ENCODE data around the gene UBE2L3. TPM values are rescaled to one million over a fixed set of nuclear protein-coding genes. Genes with fewer than 3 reads are reported as not detected.

The UBE2L3 gene
- total RNA-seq, 1 donor from 2014 or later, result 45.1 TPM

GRCh38 chr22:21582801-21583740 lies 15.6 kb downstream of the UBE2L3 start:
- Mint-ChIP-seq H3K4me3 (no peak overlapping the region), H3K27me3 (ENCODE audit: low read depth) (no peaks in the 10 kb centered on the region), H3K27ac (peak overlapping the region; percentile 60), H3K4me1 (peaks cover 9% of the 10 kb centered on the region), H3K36me3 (peaks cover 8% of the 10 kb centered on the region), H3K9me3 (no peaks in the 10 kb centered on the region)
- no peak for TF ChIP-seq CTCF (IDR thresholded peaks at IDR 0.05; ENCODE audit: unreplicated experiment)
- no peak for DNase-seq (ENCODE audit: low spot score in 2 of 2, unreplicated experiment in 2 of 2)

- Mint-ChIP-seq H3K27ac (peak overlapping the region; percentile 23), H3K4me1 (peaks cover 11% of the 10 kb centered on the region), H3K36me3 (peaks cover 9% of the 10 kb centered on the region), H3K4me3 (no peak overlapping the region), H3K27me3 (ENCODE audit: low read depth) (no peaks in the 10 kb centered on the region), H3K9me3 (no peaks in the 10 kb centered on the region)
- no peak for TF ChIP-seq CTCF (IDR thresholded peaks at IDR 0.05; ENCODE audit: unreplicated experiment)
- no peak for DNase-seq (ENCODE audit: low spot score in 2 of 2, unreplicated experiment in 2 of 2)
Observed at GRCh38 chr22:21585389-21585788, 17.9 kb downstream of the UBE2L3 start.

- H3K9me3 Mint-ChIP-seq, result no peaks in the 10 kb centered on the region
- no peak overlapping the region for H3K4me3 Mint-ChIP-seq
- DNase-seq (ENCODE audit: low spot score in 2 of 2, unreplicated experiment in 2 of 2), result no peak
- no peak for TF ChIP-seq CTCF (IDR thresholded peaks at IDR 0.05; ENCODE audit: unreplicated experiment)
- H3K36me3 Mint-ChIP-seq, result peaks cover 9% of the 10 kb centered on the region
- no peaks in the 10 kb centered on the region for H3K27me3 Mint-ChIP-seq (ENCODE audit: low read depth)
- H3K4me1 Mint-ChIP-seq, result peaks cover 14% of the 10 kb centered on the region
- peak overlapping the region; percentile 69 for H3K27ac Mint-ChIP-seq
Observed at GRCh38 chr22:21587803-21588611, 20.5 kb downstream of the UBE2L3 start.

- H3K9me3 Mint-ChIP-seq, result no peaks in the 10 kb centered on the region
- peaks cover 22% of the 10 kb centered on the region for H3K36me3 Mint-ChIP-seq
- H3K27me3 Mint-ChIP-seq (ENCODE audit: low read depth), result no peaks in the 10 kb centered on the region
- peaks cover 13% of the 10 kb centered on the region for H3K4me1 Mint-ChIP-seq
- H3K4me3 Mint-ChIP-seq, result no peak overlapping the region
- DNase-seq (ENCODE audit: low spot score in 2 of 2, unreplicated experiment in 2 of 2), result no peak
- no peak overlapping the region for H3K27ac Mint-ChIP-seq
- TF ChIP-seq CTCF (IDR thresholded peaks at IDR 0.05; ENCODE audit: unreplicated experiment), result no peak
Observed at GRCh38 chr22:21589396-21589795, 21.9 kb downstream of the UBE2L3 start.

GRCh38 chr22:21590809-21591641 lies 23.5 kb downstream of the UBE2L3 start:
- Mint-ChIP-seq H3K36me3 (peaks cover 27% of the 10 kb centered on the region), H3K4me3 (no peak overlapping the region), H3K27me3 (ENCODE audit: low read depth) (no peaks in the 10 kb centered on the region), H3K9me3 (no peaks in the 10 kb centered on the region), H3K27ac (no peak overlapping the region), H3K4me1 (peaks cover 13% of the 10 kb centered on the region)
- TF ChIP-seq CTCF (IDR thresholded peaks at IDR 0.05; ENCODE audit: unreplicated experiment), result no peak
- DNase-seq (ENCODE audit: low spot score in 2 of 2, unreplicated experiment in 2 of 2), result no peak

Measured in mesothelial cell of epicardium (in vitro differentiated cells).